GM18502 (cell line): ENCODE measurements around the gene GNG11.

ENCODE experiments used
- ATAC-seq: cut with Tn5 transposase; IDR thresholded peaks from one replicate; pipeline ENCODE4 v1.9.1; 2021; ENCODE audit warnings: mild to moderate bottlenecking; ENCODE audit not compliant: unreplicated experiment, poor library complexity

The GNG11 gene

DNA sequence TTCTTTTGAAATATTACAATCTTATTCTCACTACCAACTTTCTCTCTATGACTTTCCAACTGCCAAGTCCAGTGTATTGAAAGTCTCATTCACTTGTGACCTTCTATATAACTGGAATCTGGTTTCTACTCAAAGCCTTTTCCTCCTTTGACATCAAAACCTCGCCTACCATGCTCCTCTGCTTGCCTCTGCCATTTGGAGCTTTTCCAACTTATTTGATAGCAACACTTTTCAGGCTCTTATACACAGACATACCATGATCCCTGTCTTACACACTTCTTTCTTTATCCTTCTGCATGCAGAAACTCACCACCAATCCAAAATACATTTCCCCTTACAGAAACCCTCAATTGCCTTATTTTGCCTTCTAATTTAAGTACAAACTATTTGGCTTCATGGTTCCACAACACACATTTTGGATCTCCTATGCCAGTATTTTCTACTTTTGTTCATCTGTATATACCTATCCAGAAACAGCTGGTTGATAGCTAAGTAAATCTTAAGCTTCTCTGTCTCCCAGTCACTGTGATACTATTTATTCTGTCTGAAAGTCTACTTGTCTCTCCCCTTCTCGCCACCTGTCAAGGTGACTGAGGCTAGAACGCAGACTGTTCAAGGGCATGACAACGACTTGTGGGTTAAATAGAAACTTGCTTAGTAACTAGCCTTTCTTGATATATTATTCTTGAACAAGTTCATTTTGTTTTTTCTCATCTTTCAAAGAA is 22.4 kb downstream of the GNG11 start:
- no peak for ATAC-seq

DNA sequence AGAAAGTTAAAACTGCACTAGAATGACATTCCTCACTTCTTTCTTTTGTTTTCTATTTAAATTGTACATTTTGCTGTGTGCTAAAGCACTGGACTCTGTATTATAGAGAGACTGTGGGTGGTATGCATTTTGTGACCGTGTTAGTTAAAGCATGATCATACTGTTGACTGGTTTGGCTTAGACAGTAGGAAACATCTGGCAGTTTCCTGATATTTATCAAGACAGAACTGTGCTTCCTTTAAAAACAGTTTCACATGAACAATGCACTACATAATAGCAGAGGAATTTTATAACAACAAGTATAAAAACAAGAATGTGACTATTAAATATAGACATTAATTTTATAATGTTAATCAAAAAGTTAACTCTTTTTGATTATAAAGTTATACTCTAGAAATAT is 23.1 kb downstream of the GNG11 start:
- ATAC-seq, result no peak

DNA sequence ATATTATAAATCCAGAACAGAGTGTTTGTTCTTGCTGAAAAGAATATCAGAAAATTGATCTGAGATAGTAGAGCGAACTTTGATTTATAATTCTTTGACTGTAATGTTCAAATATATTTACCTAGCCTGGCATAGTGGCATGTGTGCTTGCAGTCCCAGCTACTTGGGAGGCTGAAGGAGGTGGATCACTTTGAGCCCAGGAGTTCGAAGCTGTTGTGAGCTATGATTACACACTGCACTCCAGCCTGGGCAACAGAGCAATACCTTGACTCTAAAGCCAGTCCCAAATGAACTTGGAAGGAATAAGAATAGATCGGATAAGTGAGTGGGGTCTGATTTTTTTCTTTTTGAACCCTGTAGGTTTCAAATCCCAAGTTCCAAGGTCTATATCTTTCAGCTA is 23.5 kb downstream of the GNG11 start:
- ATAC-seq, result no peak

DNA sequence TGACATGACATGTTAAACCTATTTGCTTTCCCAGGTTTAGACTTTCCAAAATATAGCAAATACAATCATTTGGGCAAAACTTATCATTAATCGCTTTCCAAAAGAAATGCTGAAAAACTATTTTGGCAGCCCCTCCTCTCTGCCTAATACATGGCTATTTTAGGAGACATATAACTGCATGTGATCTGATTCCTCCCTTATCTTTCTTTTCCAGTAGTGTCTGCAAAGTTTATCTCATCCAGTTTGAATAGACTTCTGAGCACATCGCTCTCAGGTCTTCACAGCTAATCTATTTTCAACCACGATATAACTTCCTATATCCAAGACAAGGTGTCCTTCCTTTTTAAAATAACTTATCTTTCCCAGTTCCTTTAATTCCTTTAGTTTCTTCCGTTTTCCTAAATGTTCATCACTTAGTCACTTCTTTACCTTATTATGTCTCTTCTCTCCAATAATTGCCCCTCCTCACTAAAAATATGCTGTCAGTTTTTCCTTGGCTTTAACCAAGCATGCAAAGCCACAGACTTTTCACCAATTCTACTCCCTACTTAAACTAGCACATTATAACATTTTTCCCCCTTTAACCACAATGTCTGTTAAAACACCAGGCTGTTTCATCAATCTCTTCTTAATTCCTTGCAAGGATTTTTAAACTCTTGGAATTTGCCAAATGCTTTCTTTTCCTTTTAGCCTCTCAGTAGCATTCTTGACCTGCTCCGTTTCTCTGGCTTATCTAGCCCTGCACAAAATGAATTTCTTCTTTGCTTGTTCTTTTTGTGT is 24.4 kb downstream of the GNG11 start:
- ATAC-seq, result no peak

DNA sequence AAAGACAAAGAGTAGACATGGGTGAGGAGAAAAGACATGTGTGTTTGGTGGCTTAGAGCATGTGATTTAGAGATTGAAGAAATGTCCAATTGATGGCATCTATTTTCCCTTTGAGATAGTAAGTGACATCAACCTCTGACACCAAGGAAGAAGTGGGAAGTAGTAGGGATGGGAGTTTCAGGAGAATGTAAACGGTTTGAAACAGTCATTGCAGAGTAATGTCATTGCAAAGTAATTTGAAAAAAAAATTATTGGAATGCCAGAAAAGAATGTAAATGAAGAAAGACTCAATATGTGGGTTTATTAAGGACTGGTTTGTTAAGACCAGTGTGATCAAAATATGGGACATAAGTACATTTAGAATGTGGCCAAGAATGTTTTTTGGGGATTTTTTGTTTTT is 26.6 kb downstream of the GNG11 start:
- ATAC-seq, result no peak

DNA sequence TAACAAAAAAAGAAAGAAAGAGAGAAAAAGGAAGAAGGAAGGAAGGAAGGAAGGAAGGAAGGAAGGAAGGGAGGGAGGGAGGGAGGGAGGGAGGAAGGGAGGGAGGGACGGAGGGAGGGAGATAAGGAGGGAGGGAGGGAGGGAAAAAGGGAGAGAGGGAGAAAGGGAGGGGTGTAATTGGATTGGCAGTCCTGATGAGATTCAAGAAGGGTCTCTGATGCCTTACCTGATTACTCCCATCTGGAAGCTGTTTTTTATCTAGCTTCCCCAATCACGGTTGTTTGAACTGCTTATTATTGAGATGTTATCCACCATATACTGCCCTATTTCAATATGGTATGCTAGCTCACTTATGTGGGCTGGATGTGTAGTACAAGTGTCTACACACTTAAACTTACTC is 27.3 kb downstream of the GNG11 start:
- no peak for ATAC-seq

DNA sequence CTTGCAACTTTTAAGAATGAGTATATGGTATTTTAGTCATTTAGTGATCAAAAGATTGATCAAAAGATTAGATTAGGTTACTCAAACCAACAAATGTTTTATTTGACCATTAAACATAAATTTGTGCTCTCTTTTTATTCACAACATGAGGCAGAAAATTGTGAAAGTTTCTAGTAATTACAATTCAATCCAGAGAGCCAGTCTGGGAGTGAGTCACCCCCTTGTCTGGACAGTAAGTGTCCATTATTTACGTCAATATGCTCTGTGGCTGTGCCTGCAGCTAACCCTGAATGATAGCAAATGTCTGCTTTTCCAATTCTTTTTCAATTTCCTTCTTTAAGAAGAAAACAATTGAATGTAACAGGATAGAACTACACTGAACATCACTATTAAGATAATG is 27.9 kb downstream of the GNG11 start:
- ATAC-seq, result no peak

DNA sequence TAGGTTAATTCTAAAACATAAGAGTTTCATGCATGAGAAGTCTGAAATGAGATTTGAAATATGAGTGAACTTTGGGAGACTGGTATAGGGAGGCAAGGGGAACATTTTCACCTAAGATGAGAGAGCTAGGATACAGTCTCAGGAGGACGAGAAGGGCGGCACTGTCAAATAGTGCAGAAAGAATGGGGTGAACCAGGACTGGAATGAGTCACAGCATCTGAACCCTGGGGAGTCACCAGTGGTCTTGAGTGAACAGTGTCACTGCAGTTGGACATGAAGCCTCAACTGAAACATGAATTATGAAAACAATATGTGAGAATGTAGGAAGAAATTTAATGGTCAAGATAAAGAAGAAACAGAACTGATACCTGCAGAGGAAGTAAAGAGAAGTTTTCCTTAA is 33.8 kb downstream of the GNG11 start:
- peak; percentile 93 for ATAC-seq

DNA sequence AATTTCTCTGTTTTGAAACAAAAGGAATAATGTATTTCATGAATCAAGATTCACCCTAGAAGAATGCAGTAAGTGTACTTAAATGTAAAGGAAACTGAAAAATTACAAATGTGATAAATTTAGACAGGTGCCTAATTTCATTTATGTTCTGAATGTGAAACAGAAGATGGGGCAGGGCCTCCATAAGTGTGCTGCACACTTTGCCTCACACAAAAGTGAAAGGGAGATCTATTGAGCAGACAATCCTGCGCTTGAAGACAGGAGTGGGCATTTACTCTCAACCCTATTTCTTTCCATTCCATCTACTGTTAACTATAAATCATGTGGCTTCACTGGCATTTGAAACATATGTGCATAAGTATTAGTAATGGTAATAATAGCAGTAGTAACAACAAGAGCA is 36.2 kb downstream of the GNG11 start:
- no peak for ATAC-seq

DNA sequence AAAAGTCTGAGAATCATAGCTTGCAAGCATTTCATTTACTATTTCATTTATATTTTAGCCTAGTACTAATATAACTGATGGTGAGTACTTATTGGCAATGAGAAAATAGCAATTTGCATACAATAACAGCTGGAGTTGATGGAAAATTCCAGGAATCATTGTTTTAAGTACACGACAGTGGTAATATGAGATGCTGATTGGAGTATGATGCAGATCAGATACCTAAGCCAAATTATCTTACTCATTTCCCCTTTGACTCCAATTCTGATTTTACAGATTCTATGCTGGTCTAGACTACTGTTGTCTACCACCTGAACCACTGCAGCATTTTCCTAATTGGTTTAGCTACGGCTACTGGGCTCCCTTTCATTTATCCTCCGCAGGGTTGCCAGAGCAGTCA is 36.7 kb downstream of the GNG11 start:
- ATAC-seq, result no peak

DNA sequence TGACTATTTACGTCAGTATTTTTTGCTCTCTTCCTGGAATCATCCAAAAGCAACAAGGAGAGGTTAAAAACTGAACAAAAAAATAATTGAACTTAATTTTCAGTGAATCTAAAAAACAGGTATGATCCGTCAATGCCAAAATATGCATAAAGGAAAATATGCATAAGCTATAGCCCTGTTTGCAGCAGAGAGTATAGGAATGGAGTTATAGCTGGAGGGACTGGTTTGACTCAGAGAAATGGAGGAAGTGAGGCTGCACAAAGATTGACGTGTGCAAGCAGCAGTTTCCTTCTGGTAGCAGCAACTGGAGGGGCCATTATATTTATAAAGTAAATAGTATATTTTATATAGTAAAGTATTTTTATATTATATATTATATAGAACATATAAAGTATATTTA is 37.1 kb downstream of the GNG11 start:
- ATAC-seq, result peak; percentile 45

DNA sequence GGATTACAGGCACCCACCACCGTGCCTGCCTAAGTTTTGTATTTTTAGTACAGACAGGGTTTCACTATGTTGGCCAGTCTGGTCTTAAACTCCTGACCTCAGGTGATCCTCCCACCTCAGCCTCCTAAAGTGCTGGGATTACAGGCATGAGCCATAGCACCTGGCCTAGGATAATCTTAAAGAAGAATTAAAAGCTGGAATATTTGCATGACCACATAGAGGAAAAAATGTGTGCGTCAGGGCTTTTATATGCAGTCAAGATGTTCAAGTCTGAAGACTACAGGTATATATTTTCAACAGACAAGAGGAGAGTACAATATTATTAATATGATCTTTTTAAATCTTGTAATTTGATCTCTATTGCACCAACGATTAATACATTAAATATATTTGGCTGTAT is 39.5 kb downstream of the GNG11 start:
- no peak for ATAC-seq

DNA sequence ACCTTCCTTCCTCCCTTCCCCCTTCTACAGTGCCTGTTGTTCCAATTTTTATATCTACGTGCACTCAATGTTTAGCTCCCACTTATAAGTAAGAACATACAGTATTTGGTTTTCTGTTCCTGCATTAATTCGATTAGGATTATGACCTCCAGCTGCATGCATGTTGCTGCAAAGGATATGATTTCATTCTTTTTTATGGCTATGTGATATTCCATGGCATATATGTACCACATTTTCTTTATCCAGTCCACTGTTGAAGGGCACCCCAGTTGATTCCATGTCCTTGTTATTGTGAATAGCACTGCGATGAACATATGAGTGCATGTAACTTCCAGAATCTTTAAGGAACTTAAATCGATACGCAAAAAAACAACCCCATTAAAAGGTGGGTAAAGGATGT is 42.7 kb downstream of the GNG11 start:
- ATAC-seq, result no peak

DNA sequence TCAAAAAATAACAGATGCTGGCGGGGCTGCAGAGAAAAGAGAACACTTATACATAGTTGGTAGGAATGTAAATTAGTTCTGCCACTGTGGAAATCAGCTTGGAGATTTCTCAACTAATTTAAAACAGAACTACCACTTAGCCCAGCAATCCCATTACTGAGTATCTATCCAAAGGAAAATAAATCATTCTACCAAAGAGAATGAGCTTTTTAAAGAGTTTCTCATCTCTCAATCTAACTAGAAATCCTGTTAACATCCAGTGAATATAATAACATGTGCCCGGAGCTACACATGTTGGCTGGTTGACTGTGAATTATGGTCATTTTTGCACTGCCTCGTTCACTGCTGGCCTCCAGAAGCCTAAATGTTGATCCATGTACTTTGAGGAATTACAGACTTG is 43.3 kb downstream of the GNG11 start:
- no peak for ATAC-seq

DNA sequence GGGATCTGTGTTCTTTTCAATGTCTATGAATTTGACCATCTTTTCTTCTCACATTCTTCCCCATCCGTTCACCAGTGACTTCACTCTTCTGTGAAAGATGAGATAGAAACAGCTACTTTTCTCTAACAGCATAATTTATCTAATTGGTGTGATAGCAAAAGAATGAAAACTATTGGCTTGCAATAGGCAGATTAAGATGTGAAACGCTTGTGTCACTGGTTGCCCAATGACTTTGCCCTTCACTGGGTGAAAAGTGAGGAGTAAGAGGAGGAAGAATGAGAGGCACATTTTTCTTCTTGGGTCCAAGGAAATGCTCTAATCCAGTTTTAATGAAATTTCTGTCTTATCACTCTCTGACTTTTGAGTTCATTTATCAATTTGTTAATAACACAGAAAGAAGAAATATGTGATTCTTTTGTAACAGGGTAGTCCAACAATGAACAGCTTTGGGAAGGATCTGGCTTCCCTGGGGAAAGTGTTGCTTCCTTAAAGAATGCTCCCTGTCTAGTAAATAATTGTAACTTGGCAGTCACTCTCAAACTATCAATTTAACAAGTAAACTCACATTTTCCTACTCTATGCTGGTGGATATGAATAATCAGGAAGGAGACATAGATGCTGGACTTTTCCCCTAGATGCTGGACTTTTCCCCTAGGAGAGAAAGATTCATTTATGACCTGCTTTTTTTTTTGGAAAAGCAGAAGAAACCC is 47.5 kb downstream of the GNG11 start:
- ATAC-seq, result no peak

DNA sequence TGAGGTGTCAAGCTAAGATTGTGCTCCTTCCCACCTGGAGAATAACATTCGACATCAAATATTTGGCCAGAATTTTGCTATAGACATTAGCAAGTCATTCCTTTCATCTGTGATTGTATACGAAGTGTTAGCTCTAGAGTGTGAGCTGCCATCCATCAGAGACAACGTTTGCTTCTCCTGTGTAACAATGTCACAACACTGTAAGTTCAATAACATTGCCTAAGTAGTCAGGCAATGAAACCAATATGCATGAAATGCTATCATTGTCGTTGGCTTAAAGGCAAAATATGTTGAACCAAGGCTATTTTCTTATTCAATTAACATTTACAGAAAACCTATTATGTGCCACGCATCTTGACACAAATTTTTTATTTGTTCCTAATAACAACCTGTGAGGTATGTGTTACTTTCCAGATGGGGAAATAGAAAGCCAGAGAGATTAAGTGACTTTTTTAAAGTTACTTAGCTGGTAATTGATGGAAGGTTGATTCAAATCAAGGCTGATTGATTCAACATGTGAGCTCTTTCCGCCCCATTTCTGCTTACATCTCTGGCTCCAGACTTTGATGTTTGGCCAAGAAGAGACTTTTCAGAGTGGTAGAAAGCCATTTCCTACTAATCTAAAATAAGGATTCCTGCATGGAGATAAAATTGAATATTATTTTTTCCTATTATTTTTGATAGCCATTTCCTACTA is 50.6 kb downstream of the GNG11 start:
- ATAC-seq, result no peak

DNA sequence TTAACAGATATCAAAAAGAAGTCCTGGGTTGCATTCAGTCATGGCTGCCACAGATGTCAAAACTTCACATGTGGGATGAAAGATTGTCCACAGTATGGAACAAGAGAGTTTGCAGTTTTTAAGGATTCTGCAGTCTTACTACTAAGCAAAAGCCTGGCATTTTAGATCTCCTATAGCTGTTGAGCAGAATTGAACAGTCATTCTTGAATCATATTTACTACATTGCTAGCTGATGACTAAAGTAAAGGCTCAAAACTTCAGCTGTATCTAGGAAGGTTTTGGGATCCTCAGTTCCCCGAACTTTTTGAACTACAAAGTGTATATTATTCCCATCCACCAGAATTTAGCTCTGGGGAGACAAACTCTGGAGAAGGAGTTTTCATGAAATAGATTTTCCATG is 51.6 kb downstream of the GNG11 start:
- ATAC-seq, result no peak

DNA sequence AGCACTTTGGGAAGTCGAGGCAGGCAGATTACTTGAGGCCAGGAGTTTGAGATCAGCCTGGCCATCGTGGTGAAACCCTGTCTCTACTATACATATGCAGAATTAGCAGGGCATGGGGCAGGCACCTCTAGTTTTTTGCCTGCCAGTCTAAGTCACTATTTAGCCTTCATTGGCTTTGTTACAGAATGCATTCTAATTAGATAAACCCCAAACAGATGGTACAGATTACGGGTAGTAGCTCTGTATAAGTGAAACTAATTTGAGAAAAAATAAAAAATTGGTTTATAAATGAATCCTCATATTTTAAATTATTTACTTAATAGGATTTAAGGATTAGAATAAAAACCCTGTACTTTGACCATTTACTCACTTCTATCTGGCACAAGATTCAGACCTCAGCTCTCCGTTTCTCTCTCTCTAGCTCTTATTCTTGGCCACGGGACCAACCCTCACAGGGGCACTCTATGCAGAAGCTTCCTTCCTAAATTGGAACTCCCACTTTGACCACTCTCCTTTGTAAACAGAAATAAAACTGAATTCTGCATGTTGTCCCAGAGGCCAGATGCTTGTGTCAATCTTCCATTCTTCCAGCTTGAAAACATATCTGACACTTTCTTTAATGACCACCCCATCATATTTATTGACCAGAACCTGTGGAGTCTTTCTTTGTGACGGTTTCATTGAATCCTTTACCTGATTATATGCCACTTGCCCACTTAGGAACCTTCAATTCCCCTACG is 55.8 kb downstream of the GNG11 start:
- no peak for ATAC-seq
